HTERT RPE-1 (cell line): Measurements from ENCODE around the gene THBS4.
"Not testable (repeated sequence)": the region's sequence is repeated elsewhere in the genome, so short reads cannot be mapped to it uniquely, and the experiment has no call there.

Experiments used
- in situ Hi-C: fragments of 300-500 bp; cut with MboI; formaldehyde crosslinking; loops from 4 replicates; pipeline ENCODE4 v1.14.3; 2020; ENCODE audit warnings: low sequenced_read_pairs

THBS4 gene

GRCh38 chr5:80111376-80111990, 76.3 kb downstream of the THBS4 start:
- in situ Hi-C loops = not testable (repeated sequence)

- in situ Hi-C loops = no loop called here
Observed at GRCh38 chr5:80114860-80115259, 79.7 kb downstream of the THBS4 start.

DNA sequence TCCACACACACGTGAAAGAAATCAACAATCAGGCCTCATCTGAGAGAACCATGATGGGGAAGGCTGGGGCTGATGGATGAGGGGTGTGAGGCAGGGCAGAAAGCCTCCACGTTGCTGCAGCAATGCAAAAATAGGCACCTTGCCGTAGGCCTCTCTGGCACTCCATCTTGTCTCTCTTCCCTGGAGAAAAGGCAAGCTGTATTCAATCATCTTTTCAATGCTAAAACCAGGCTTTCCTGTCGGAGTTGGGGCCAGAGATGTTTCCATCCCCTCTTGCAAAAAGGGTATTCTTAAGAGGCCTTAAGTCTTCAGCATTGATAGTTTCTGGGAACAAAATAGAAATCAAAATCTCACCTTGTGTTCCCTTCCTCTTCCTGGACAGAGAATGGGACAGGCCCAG, 80.9 kb downstream of the THBS4 start:
- in situ Hi-C loops = no loop called here

- in situ Hi-C loops = no loop called here
Observed at GRCh38 chr5:80116465-80116864, 81.3 kb downstream of the THBS4 start.

GRCh38 chr5:80117446-80117845, 82.3 kb downstream of the THBS4 start:
- in situ Hi-C loops = no loop called here

- in situ Hi-C loops = no loop called here
Observed at GRCh38 chr5:80119372-80119771, 84.2 kb downstream of the THBS4 start.

DNA sequence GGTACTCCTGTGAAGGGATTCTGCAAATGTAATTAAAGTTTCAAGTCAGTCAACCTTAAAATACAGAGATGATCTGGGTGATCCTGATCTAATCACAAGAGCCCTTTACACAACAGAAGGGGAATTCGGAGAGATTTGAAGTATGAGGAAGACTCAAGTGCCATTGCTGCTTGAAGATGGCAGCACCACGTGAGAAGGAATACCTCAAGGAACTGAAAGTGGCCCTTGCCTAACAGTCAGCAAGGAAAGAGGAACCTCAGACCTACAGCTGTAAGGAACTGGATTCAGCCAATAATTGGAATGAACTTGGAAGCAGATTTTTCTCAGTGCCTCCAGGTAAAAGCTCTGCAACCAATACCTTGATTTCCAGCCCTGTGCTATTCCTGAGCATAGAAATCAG, 87.4 kb downstream of the THBS4 start:
- in situ Hi-C loops = no loop called here

DNA sequence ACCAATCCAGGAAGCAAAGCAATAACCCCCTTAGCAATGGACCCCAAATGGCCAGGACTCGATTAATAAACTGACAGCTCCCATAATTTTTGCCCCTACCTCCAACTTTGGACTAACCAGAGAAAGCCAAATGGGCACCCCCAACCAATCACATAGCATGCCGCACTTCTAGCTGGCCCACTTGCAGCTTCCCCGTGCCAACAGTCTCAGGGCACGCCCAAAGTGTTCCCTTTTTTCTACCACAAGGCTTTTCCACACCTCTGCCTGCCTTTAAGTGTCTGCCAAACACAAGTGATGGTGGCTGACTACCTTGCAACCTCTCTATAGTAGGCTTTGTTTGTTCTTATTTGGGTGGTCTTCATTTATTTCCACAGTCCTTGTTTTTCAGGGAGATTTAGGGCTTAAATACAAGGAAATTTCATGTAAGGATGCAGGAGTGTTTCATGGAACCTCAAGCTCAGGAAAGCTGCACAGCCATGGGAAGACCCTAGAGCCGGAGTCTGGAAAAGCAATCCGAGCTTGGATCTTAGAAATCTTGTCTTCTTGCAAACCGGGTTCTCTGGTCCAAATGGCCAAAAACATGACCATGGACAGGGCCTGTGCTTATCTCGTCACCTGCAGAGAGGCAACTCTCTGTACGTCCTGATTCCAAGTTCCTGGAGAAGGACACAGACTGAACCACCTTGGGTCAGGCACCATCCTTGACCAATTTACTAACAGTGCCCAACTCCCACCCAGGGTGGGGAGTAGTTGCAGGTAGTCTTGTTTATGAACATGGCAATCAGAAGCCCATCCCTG, 89.2 kb downstream of the THBS4 start:
- in situ Hi-C loops = no loop called here

- in situ Hi-C loops = no loop called here
Observed at GRCh38 chr5:80125022-80125961, 90.1 kb downstream of the THBS4 start.

DNA sequence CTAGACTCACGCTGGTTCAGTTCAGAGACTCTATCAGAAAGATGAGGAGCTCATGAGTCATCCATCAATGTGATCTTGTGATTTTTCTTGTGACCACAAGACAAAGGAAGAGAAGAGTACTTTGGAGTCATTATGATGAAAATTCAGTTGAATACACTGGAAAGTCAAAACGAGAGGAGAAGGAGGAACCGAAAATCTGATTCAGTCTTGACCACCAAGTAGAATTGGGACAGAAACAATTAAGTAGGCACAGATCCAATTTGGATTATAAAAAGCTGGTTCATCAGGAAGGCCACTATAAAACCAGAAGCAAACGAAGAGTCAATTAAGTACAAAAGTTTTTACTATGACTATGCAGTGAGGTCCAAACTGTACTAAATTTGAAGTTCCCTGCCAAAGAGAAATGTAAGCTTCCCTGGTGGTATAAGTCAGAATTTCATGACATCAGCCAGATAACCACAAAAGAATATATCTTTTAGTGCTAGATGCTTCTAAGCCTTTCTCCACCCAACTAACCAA, 90.9 kb downstream of the THBS4 start:
- in situ Hi-C loops = no loop called here

GRCh38 chr5:80127116-80127552, 92.0 kb downstream of the THBS4 start:
- in situ Hi-C loops = no loop called here

DNA sequence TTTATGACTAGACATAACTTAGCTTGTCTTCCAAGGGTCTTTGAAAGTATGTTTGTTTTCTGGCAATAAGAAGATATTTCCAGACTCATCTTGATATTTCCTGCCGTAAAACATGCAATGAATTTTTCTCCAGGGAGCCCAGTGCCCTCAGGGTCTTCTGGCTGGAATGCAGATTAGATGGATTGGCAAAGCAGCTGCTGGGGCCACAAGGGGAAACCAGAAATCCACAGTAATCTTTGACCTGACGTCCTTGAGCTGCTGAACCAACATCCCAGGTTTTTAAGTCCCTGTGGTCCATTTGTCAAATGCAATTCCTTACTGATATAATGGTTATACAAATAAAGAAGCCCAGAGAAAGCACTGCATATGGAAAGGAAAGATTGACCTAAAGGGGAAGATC, 93.0 kb downstream of the THBS4 start:
- in situ Hi-C loops = no loop called here

DNA sequence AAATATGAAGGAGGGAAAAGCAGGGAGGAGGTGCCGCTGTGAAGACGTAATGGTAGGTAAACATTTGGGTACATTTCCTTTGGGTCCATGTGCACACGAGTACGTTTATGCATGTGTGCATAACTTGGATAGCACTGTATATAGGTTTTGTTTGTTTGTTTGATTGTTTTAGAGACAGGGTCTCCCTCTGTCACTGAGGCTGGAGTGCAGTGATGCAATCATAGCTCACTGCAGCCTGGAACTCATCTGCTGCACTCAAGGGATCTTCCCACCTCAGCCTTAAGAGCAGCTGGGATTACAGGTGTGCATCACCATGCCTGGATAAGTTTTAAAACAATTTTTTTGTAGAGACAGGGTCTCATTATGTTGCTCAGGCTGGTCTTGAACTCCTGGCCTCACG, 94.0 kb downstream of the THBS4 start:
- in situ Hi-C loops = no loop called here
